OCI-LY3 (cell line): ENCODE measurements around the gene RBSN.

ENCODE experiments used
- CTCF ChIP-seq: fragments of 200-600, 300-600 bp; sonication (generic); IDR thresholded peaks from 2 replicates; pipeline ENCODE4 v1.5.1; 2014; ENCODE audit warnings: antibody characterized with exemption, low read length, low read depth
- EZH2phosphoT487 ChIP-seq: fragments of 200-600 bp; shearing (Covaris generic); IDR thresholded peaks from 2 replicates; pipeline ENCODE4 v1.6.1; 2018; ENCODE audit warnings: antibody characterized with exemption, mixed run types, low read depth

- TF ChIP-seq CTCF (no peak), EZH2phosphoT487 (no peak)
Observed at GRCh38 chr3:15117011-15117410, 18.1 kb upstream of the RBSN start.
